ENCODE measurements around the gene GNE.

GNE gene

DNA sequence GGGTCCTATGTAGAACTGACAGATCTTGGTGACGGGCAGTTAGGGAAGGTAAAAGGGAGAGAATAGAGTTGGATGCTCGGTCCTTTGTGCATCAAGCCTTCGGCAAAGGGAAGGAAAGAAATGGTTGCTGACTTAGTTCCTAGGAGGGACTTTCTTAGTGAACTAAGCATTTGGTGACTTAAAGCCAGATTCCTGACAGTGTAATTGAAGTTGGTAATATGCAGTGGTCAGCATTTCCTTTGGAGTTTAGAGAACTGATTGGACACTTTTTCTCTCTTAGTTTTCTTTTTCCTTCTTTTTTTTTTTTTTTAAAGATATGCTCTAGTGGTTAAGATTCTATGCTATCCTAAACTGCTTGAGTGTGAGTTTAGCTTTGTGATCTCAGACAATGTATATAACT is 65.2 kb downstream of the GNE start:
- TF ChIP-seq, protein P1, sequence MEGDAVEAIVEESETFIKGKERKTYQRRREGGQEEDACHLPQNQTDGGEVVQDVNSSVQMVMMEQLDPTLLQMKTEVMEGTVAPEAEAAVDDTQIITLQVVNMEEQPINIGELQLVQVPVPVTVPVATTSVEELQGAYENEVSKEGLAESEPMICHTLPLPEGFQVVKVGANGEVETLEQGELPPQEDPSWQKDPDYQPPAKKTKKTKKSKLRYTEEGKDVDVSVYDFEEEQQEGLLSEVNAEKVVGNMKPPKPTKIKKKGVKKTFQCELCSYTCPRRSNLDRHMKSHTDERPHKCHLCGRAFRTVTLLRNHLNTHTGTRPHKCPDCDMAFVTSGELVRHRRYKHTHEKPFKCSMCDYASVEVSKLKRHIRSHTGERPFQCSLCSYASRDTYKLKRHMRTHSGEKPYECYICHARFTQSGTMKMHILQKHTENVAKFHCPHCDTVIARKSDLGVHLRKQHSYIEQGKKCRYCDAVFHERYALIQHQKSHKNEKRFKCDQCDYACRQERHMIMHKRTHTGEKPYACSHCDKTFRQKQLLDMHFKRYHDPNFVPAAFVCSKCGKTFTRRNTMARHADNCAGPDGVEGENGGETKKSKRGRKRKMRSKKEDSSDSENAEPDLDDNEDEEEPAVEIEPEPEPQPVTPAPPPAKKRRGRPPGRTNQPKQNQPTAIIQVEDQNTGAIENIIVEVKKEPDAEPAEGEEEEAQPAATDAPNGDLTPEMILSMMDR (IDR thresholded peaks at IDR 0.05; ENCODE audit: low read depth, low read length), result no peak
- H3K4me3 ChIP-seq (replicated peaks in 1 of 2; ENCODE audit: low read depth in 2 of 2, low read length in 2 of 2), result peak overlapping the region; percentile 73 to 74
- peak in 1 of 2 donors; percentile 16 for DNase-seq (ENCODE audit: low read depth in 2 of 2)

DNA sequence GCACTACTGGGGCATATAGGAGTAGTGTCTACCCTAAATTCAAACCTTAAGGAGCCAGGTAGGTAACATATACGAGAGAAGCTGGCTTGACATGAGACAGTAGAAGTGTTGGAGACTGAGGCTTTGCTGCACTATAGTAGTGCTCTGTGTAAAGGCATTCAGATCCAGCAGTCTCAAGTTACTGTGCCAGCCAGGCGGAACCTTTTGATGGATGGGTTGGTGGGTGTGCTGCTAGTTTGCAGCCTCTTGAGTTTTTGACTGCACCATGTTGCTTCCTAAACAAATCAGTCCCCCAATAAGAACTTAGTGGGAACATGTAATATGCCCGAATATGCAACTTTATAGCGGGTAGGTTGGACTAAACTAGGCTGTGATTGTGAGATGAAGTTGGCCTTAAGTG is 66.1 kb downstream of the GNE start:
- peak in 1 of 2 donors; percentile 22 for DNase-seq (ENCODE audit: low read depth in 2 of 2)
- TF ChIP-seq, protein P1 (IDR thresholded peaks at IDR 0.05; ENCODE audit: low read depth, low read length), result no peak
- H3K4me3 ChIP-seq (replicated peaks in 1 of 2; ENCODE audit: low read depth in 2 of 2, low read length in 2 of 2), result peak overlapping the region; percentile 73 to 74

DNA sequence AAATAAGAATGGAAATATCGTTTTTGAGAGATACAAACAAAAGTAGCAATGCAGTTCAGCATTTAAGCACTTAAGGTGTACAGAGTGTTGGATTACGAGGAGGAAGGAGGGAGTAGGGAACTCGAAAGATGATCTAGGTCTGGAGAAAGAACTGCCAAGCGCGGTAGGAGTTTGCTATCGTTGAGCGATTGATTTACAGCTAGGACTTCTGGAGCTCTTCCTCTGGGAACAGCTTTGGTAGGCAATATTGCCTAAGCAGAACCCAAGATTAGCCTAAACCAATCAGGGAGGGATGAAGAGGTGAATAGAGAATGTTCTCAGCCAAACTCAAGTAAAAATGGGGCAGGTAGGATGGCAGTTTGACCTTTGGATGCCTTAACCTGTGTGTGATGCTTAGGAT is 66.6 kb downstream of the GNE start:
- DNase-seq (ENCODE audit: low read depth in 2 of 2), result no peak
- TF ChIP-seq, protein P1 (IDR thresholded peaks at IDR 0.05; ENCODE audit: low read depth, low read length), result no peak
- peak overlapping the region; percentile 73 to 74 for H3K4me3 ChIP-seq (replicated peaks in 1 of 2; ENCODE audit: low read depth in 2 of 2, low read length in 2 of 2)

DNA sequence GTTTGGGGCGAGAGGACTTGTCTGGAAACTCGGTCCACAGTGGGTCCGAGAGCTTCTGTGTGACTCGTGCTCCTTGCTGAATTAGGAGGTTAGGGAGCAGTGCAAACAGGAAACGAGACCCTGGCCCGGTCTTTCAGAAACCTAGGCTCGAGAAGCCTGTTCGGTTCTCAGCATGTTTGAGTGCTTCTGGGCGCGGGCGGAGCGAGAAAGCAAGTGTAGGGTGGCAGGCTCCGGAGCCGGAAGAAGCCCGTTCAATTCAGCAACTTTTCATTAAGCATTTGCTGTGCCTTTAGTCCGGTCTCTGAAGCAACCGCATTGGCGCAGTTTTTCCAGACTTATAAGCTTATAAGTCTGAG is 67.0 kb downstream of the GNE start:
- DNase-seq (ENCODE audit: low read depth in 2 of 2), result peak; percentile 28 to 31
- peak overlapping the region; percentile 73 to 74 for H3K4me3 ChIP-seq (replicated peaks in 1 of 2; ENCODE audit: low read depth in 2 of 2, low read length in 2 of 2)
- TF ChIP-seq, protein P1 (IDR thresholded peaks at IDR 0.05; ENCODE audit: low read depth, low read length), result no peak

DNA sequence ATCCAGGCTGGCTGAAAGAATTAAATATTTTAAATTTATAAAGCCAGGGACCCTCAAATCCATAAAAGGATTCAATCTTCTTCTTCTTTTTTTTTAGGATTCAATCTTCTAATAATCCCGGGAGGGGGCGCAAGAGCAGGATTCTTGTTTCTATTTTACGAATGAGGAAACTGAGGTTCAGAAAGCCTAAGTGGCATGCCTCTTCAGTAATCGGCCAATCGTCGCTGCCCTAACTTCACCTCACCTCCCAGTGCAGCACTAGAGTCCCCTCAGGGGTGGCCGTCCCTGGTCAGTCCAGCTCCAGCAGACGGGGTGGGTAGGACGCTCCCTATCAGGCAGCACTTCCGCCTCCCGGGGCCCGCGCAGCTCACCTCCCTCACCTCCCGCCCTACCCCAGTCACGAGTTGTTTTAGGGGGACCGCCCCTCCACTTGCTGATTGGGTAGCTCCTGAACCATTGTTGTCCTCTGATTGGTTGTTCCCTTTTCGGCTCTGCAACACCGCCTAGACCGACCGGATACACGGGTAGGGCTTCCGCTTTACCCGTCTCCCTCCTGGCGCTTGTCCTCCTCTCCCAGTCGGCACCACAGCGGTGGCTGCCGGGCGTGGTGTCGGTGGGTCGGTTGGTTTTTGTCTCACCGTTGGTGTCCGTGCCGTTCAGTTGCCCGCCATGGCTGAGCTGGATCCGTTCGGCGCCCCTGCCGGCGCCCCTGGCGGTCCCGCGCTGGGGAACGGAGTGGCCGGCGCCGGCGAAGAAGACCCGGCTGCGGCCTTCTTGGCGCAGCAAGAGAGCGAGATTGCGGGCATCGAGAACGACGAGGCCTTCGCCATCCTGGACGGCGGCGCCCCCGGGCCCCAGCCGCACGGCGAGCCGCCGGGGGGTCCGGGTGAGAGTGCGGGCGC is 67.6 kb downstream of the GNE start, which contains the start of gene CLTA:
CLTA (plus strand) TSS at position 534 of the 902 bp plus-strand sequence; CDS start at position 670, 136 bp downstream.
- DNase-seq (ENCODE audit: low read depth in 2 of 2), result peak; percentile 99
- peak within 1 kb of the TSS; percentile 73 to 74 for H3K4me3 ChIP-seq (replicated peaks in 1 of 2; ENCODE audit: low read depth in 2 of 2, low read length in 2 of 2)
- TF ChIP-seq, protein P1 (IDR thresholded peaks at IDR 0.05; ENCODE audit: low read depth, low read length), result peak; percentile 59

DNA sequence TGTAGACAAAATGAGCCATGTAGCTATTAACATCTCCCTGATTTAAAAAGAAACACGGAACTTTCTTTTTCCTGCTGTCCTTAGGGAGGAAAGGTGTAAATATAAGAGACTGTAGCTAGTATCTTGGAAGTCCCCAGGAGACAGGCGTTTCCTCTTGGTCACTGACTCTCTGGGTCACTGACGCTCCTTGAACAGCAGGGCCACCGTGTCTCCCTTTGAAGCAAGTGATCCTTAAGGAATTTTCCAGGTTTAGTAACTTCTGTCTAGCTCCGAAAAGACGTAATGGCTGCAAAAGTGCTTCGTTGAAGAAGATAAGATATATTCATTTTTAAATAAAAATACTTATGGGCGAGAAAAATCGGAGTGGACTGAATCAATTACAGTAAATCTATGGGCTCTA is 68.3 kb downstream of the GNE start:
- peak in 1 of 2 donors; percentile 32 for DNase-seq (ENCODE audit: low read depth in 2 of 2)
- H3K4me3 ChIP-seq (replicated peaks in 1 of 2; ENCODE audit: low read depth in 2 of 2, low read length in 2 of 2), result peak overlapping the region; percentile 73 to 74
- TF ChIP-seq, protein P1 (IDR thresholded peaks at IDR 0.05; ENCODE audit: low read depth, low read length), result no peak

Data from cardiac fibroblast (primary cell).